ENCODE measurements around the gene PDX1. TPM values are rescaled to one million over a fixed set of nuclear protein-coding genes. Genes with fewer than 3 reads are reported as not detected.

The PDX1 gene
- total RNA-seq, 1 experiment from 2014 or later: 3.4 TPM

DNA sequence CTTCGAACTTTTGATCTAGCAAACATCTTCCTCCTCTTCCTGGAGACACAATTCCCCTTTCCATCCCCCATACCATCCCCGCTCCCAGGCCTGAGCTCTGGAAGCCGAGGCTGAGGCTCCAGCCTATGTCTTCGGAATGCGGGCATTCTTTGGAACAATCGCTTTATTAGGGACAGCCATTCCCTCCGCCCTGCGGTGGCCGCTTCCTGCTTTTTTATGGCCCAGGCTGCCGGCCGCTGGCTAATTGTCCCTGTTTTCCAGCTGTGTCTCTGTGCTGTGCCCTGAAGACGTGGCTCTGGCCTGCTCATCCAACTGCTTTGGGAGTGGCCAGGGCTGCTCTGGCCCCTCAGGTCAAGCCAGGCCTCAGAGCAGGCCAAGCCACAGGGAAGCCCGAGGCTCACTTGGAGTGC, 51.4 kb downstream of the PDX1 start:
- no peaks in the 10 kb centered on the region; the same call in 1 of the 2 replicates for H3K36me3 ChIP-seq (ENCODE audit: control insufficient read depth, insufficient read depth, low read length)
- in situ Hi-C loops (cut with HindIII; ENCODE audit: low pct_unique_long_range_greater_than_20kb, low sequenced_read_pairs): loop anchor here (25.0 kb wide), 1 partner anchor 134 kb away; no protein-coding TSS in a partner anchor
- H3K27me3 ChIP-seq (ENCODE audit: control insufficient read depth, insufficient read depth, low read length): no peaks in the 10 kb centered on the region
- BruUV-seq (replicated peaks): no TSS peak
- no peaks in the 10 kb centered on the region for H3K9me3 ChIP-seq (ENCODE audit: control insufficient read depth, insufficient read depth, low read depth, low read length)
- 0 out of 2 replicates have a peak, but pooled peaks cover 5% of the 10 kb centered on the region for H3K4me1 ChIP-seq (ENCODE audit: control insufficient read depth, insufficient read depth, low read length)
- POLR2A ChIA-PET: interaction anchor here (0.7 kb wide), 1 partner anchor 33 kb away, joined by 3 read pairs; no protein-coding TSS in a partner anchor
- H3K4me3 ChIP-seq (ENCODE audit: low read depth in 2 of 2, low read length in 2 of 2): no peak overlapping the region
- ATAC-seq (no peak), DNase-seq (ENCODE audit: low read depth, low spot score) (no peak)
- TF ChIP-seq, protein P1, sequence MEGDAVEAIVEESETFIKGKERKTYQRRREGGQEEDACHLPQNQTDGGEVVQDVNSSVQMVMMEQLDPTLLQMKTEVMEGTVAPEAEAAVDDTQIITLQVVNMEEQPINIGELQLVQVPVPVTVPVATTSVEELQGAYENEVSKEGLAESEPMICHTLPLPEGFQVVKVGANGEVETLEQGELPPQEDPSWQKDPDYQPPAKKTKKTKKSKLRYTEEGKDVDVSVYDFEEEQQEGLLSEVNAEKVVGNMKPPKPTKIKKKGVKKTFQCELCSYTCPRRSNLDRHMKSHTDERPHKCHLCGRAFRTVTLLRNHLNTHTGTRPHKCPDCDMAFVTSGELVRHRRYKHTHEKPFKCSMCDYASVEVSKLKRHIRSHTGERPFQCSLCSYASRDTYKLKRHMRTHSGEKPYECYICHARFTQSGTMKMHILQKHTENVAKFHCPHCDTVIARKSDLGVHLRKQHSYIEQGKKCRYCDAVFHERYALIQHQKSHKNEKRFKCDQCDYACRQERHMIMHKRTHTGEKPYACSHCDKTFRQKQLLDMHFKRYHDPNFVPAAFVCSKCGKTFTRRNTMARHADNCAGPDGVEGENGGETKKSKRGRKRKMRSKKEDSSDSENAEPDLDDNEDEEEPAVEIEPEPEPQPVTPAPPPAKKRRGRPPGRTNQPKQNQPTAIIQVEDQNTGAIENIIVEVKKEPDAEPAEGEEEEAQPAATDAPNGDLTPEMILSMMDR (IDR thresholded peaks at IDR 0.05): no peak
- TF ChIP-seq POLR2AphosphoS5 (IDR thresholded peaks at IDR 0.05; ENCODE audit: low read depth, low read length) (no peak), TCF7L2 (IDR thresholded peaks at IDR 0.05; ENCODE audit: low read depth, low read length) (no peak), SIN3A (IDR thresholded peaks at IDR 0.05; ENCODE audit: borderline replicate concordance, insufficient read depth, low read depth, low read length) (no peak)
- TF ChIP-seq, protein P2, sequence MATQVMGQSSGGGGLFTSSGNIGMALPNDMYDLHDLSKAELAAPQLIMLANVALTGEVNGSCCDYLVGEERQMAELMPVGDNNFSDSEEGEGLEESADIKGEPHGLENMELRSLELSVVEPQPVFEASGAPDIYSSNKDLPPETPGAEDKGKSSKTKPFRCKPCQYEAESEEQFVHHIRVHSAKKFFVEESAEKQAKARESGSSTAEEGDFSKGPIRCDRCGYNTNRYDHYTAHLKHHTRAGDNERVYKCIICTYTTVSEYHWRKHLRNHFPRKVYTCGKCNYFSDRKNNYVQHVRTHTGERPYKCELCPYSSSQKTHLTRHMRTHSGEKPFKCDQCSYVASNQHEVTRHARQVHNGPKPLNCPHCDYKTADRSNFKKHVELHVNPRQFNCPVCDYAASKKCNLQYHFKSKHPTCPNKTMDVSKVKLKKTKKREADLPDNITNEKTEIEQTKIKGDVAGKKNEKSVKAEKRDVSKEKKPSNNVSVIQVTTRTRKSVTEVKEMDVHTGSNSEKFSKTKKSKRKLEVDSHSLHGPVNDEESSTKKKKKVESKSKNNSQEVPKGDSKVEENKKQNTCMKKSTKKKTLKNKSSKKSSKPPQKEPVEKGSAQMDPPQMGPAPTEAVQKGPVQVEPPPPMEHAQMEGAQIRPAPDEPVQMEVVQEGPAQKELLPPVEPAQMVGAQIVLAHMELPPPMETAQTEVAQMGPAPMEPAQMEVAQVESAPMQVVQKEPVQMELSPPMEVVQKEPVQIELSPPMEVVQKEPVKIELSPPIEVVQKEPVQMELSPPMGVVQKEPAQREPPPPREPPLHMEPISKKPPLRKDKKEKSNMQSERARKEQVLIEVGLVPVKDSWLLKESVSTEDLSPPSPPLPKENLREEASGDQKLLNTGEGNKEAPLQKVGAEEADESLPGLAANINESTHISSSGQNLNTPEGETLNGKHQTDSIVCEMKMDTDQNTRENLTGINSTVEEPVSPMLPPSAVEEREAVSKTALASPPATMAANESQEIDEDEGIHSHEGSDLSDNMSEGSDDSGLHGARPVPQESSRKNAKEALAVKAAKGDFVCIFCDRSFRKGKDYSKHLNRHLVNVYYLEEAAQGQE (IDR thresholded peaks at IDR 0.05; ENCODE audit: insufficient read depth in 1 of 2, low read depth in 2 of 2, low read length in 1 of 2): no peak
- CTCF ChIA-PET: no interaction called here
- H3K27ac ChIP-seq (ENCODE audit: low read length): no peak overlapping the region
- intact Hi-C loops (cut with micrococcal nuclease; ENCODE audit: unreplicated experiment): no loop called here

DNA sequence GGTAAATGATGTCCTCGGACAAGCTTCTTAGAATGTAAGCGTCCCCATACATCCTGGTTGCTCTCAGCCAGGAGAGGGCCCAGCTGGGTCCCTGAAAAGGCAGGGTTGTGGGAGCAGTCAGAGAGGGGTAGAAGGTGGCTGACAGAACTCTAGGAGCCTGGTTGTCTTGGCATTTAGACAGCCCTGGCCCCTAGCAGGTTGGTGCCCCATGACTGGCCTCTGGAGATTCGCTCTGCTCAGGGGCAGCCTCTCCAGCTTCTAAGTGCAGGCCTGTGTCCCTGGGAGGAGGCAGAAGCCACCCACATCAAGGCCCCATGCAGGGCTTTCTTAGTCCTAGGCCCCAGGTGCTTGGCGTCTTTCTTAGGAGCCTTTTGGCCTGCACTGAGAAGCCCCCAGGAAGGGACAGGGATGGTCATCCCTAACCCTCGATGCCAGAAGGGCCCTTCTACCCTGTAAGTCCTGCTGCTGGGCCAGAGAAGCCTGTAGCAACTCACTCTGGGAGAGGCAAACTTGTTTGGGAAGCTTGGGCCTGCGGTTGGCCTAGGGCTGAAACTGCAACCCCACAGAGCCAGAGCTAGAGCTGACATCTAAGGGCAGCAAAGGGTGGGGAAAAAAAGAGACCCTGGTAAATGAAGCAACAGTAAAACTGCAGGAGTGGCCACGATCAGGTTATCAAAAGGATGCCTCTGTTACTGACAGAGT, 52.1 kb downstream of the PDX1 start:
- intact Hi-C loops (cut with micrococcal nuclease; ENCODE audit: unreplicated experiment): no loop called here
- ATAC-seq: no peak
- in situ Hi-C loops (cut with HindIII; ENCODE audit: low pct_unique_long_range_greater_than_20kb, low sequenced_read_pairs): loop anchor here (25.0 kb wide), 1 partner anchor 135 kb away; no protein-coding TSS in a partner anchor
- H3K4me3 ChIP-seq (ENCODE audit: low read depth in 2 of 2, low read length in 2 of 2): no peak overlapping the region
- H3K9me3 ChIP-seq (ENCODE audit: control insufficient read depth, insufficient read depth, low read depth, low read length): no peaks in the 10 kb centered on the region
- H3K4me1 ChIP-seq (ENCODE audit: control insufficient read depth, insufficient read depth, low read length): 0 out of 2 replicates have a peak, but pooled peaks cover 5% of the 10 kb centered on the region
- no peaks in the 10 kb centered on the region; the same call in 1 of the 2 replicates for H3K36me3 ChIP-seq (ENCODE audit: control insufficient read depth, insufficient read depth, low read length)
- DNase-seq (ENCODE audit: low read depth, low spot score): no peak
- ChIA-PET CTCF (no interaction called here), POLR2A (interaction anchor here (0.7 kb wide), 1 partner anchor 34 kb away, joined by 3 read pairs; no protein-coding TSS in a partner anchor)
- TF ChIP-seq SIN3A (IDR thresholded peaks at IDR 0.05; ENCODE audit: borderline replicate concordance, insufficient read depth, low read depth, low read length): no peak
- H3K27me3 ChIP-seq (ENCODE audit: control insufficient read depth, insufficient read depth, low read length): no peaks in the 10 kb centered on the region
- no peak overlapping the region for H3K27ac ChIP-seq (ENCODE audit: low read length)
- no TSS peak for BruUV-seq (replicated peaks)

DNA sequence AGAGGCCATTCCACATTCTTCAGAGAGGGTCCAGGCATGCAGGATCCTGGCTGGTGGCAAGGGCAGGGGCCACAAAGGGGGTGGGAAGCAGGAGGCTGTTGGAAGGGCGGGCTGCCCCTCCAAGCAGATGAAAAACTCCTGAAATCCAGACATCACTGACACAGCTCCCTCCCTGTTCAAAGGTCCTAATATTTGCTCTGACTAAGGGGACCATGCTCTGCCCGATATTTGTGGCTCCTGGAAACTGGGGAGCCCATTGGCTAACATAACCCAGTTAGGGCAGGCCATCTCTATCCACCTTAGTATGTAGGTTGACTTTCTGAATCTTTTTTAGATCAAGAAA, 52.6 kb downstream of the PDX1 start:
- intact Hi-C loops (cut with micrococcal nuclease; ENCODE audit: unreplicated experiment) (no loop called here), in situ Hi-C loops (cut with HindIII; ENCODE audit: low pct_unique_long_range_greater_than_20kb, low sequenced_read_pairs) (loop anchor here (25.0 kb wide), 1 partner anchor 135 kb away; no protein-coding TSS in a partner anchor)
- POLR2A ChIA-PET: no interaction called here
- BruUV-seq (replicated peaks): no TSS peak
- Histone ChIP-seq H3K4me1 (ENCODE audit: control insufficient read depth, insufficient read depth, low read length) (0 out of 2 replicates have a peak, but pooled peaks cover 5% of the 10 kb centered on the region), H3K9me3 (ENCODE audit: control insufficient read depth, insufficient read depth, low read depth, low read length) (no peaks in the 10 kb centered on the region), H3K27ac (ENCODE audit: low read length) (no peak overlapping the region), H3K27me3 (ENCODE audit: control insufficient read depth, insufficient read depth, low read length) (no peaks in the 10 kb centered on the region), H3K4me3 (ENCODE audit: low read depth in 2 of 2, low read length in 2 of 2) (no peak overlapping the region), H3K36me3 (ENCODE audit: control insufficient read depth, insufficient read depth, low read length) (no peaks in the 10 kb centered on the region; the same call in 1 of the 2 replicates)
- CTCF ChIA-PET: no interaction called here
- DNase-seq (ENCODE audit: low read depth, low spot score): no peak
- ATAC-seq: no peak
- TF ChIP-seq, protein P2 (IDR thresholded peaks at IDR 0.05; ENCODE audit: insufficient read depth in 1 of 2, low read depth in 2 of 2, low read length in 1 of 2): no peak
- TF ChIP-seq SIN3A (IDR thresholded peaks at IDR 0.05; ENCODE audit: borderline replicate concordance, insufficient read depth, low read depth, low read length) (no peak), TCF7L2 (IDR thresholded peaks at IDR 0.05; ENCODE audit: low read depth, low read length) (no peak), POLR2AphosphoS5 (IDR thresholded peaks at IDR 0.05; ENCODE audit: low read depth, low read length) (no peak)
- TF ChIP-seq, protein P1 (IDR thresholded peaks at IDR 0.05): no peak
